HG03342 (cell line): ENCODE data around the gene ENC1.
A peak's percentile ranks its signal among the peaks of the same experiment; 100 is the strongest.

Experiments used
- ATAC-seq: cut with Tn5 transposase; IDR thresholded peaks from one replicate; pipeline ENCODE4 v1.9.1; 2021; ENCODE audit warnings: mild to moderate bottlenecking, moderate library complexity; ENCODE audit not compliant: unreplicated experiment

The ENC1 gene

DNA sequence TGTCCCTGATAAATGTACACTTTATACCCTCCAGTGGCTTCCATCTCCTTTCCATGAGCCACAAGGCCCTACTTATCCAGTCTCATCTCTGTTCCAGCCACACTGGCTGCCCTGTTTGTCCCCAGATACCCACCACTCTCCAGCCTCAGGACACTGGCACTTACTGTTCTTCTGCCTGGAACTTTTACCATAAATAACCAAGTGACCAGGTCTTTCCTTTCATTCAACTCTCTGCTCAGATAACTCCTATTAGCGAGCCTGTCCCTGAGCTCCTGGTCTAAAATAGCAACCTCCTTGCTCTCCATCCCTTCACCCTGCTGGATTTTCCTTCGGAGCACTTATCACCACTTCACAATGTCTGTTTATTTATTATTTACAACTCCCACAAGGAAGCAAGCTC, 16.6 kb upstream of the ENC1 start:
- ATAC-seq = no peak

DNA sequence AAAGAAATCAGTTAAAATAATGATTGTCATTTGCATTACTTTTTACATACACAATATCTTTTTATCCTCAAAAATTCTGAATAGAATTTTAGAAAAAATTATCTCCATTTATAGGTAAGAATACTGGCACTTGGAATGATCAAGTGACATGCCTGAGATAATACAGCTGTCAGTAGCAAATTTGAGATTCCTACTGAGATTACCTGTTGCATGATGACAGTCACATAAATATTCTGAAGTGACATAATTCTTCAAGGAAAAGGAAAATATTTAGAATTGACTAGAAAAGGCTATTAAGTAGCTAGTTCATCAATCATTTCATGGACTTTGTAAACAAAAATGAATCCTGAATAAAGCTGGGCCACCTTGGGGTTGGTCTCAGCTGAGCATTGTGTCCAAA, 15.2 kb upstream of the ENC1 start:
- ATAC-seq = no peak

GRCh38 chr5:74655206-74655605, 14.7 kb upstream of the ENC1 start:
- ATAC-seq = no peak

DNA sequence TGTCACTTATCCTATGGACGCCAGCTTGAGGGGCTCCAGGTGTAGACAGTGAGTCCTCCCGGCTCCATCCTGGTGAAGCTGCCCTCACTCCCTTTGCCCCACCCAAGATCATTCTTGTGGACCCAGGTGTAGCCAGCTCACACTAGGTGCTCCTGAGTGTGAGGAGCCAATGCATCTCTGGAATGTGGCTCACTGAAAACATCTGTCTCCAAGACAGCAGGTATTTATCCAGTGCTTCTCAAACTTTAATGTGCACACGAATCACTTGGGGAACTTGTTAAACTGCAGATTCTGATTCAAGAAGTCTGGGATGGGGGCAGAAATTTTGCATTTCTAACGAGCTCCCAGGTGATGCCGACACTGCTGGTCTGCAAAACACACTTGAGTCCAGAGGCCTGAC, 13.5 kb upstream of the ENC1 start:
- no peak for ATAC-seq

DNA sequence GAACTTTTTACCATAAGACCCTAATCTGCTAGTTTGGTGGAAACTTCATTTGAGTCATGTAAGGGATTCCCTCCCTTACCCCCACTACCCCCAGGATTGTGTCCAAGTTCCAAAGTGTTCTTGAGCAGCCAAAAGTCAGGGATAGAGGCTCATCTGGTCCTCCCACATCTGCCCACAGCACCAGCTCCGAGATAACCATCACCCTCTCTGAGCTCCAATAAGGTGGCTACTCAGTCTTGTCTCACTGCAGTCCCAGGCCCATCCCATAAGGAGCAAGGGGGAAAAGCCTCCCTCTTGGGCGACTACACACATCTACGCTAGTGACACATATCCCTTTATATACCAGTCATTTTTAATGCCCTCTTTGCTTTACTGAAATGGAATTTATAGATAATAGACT, 12.0 kb upstream of the ENC1 start:
- ATAC-seq = no peak

DNA sequence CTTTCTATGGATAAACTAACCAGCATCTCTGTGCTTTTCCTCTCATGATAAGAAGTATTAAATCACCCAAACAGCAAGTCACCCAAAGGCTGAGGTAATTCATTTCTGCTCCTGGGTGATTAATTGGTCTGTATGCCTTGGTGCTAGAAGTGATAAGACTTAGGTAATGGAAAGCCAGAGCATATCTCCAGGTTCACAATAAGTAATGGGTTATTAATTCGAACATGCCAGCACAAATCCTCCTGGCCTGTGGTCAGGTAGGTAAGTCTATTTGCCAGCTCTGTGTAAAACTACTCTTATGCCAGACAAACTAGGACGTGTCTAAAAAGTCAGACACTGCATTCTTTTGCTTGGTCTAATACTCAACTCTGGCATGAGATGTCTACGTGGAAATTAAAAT, 11.2 kb upstream of the ENC1 start:
- no peak for ATAC-seq

DNA sequence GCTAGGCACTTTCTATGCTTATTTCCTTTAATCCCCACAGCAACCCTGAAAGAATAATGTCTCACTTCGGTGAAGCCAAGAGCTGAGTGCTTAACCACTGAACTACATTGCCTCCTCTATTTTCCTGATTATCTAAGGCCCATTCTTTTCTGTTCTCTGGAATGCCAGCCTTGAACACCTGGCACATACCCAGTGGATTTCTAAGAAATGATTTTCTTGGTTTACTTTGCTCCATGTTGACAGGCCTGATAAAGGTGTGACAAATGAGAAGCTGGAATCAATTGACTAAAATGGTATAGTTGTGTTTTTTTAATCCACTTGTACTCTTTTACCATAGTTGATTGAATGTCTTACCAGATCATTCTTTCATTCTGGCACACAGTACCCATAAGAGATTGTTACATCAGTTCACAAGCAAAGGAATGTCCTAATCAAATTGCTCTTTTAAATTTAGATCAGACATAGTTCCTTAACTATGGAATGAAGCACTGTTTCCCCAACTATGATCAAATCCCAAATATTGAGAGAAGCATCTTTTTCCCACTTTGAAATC, 9.0 kb upstream of the ENC1 start:
- ATAC-seq = no peak

GRCh38 chr5:74648835-74649293, 8.3 kb upstream of the ENC1 start:
- ATAC-seq = peak; percentile 82

DNA sequence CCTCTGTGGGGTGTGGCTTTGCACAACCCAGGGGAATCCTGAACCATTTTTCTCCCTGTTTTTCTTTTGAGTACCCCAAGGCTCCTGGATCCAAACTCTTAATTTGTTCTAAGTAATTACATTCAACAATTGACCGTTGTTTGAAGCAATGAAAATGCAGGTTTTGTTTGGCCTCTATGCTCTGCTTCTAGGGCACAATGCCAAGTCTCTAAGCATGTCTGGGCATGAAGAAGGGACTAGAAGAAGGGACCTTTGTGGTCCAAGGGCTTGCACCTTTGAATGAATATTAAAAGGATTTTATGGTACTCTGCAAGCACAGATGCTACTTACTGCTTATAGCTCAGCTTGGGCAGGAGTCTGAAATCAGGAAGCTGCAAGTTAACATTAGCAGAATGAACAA, 6.6 kb upstream of the ENC1 start:
- no peak for ATAC-seq

GRCh38 chr5:74643111-74643562, 2.6 kb upstream of the ENC1 start:
- ATAC-seq = no peak

DNA sequence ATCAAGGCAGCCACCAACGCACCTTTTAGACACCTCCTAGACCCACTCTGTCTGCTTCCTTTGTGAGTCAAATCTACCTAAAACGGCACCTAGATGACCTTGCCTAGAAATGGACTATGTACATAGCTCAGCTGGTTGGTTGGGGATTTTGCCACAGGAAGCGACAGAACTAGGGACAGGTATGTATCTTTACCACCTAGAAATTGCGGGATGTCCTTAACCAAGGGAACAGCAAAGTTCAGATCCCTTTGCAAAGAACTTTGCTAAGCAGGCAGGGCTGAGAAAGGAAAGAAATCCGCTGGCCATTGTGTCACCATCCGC, 2.0 kb upstream of the ENC1 start:
- ATAC-seq = no peak

DNA sequence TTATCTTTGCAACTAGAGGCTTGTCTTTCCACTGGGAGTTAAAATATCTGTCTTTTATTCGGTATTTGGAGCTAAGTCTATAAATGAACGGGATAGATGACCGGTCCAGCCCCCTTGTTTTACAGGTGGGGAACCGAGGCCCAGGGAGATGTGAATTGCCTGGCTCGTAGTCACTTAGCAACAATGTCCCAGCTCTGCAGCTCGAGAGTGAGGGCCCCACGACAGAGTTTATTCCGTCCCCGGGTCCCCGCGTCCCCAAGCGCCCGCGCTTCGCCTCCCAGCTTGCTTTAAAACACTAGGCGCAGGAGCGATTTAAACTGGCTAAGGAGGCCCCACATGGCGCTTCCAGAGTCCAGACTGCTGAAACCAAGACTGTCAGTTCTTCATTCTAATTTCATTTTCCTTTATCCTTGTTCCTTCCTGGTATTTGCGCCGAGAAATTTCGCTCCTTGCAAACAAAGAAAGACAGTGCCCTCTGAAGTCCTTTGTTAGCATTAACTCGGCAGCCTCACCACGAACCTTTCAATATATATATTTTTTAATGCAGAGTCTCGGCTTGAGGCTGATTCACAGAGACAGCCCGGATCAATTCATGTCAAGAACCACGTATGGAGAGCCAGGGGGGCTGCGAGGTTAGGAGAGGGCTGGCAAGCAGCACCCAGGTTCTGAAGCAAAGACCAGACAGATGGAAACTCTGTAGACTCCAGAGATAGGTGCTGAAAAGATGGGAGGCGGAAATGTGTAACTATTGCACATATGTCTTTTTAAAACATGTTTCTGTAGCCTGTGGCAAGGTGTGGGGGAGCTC, 1.4 kb upstream of the ENC1 start:
- no peak for ATAC-seq

DNA sequence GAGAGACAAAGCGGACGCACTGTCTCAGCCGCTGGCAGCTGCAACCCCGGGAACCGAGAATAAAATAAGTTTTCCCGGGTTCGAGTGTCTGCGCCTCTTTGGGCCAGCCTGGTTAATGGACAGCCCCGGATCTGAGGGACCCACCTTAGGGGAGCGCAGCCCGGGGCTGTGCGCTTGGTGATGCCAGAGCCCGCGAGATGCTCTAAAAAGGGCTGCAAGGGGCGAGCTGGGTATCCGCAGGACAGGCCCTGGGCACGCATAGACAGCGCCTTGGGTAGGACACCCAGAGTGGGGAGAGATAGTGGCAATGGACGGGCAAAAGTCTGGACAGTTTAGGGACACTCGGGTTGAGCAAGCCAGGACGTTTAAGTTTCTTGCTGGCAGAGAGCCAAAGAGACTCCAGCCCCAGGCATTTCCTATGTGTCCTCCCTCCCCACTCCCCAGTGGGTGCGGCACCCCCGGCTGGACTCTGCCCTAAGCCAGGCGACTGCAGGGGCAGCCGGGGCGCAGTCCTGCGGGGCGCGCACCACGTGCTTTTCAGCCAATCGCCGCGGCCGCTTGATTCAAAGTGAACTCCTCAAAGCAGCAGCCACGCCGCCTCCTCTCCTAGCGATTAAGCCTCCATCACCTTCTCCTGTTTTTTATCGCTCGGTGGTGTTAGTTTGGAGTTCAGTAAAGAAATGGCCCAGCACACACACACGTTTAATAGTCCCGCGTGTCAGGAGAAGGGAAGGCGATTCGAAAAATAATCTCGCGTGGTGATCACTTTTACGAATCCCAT, 616 bp upstream of the ENC1 start:
- peak; percentile 22 for ATAC-seq

- peak; percentile 28 for ATAC-seq
Observed at GRCh38 chr5:74639807-74640449, 600 bp downstream of the ENC1 start.

GRCh38 chr5:74638970-74639806, 1.3 kb downstream of the ENC1 start:
- ATAC-seq = peak; percentile 32

GRCh38 chr5:74638544-74638969, 2.0 kb downstream of the ENC1 start:
- ATAC-seq = no peak

- no peak for ATAC-seq
Observed at GRCh38 chr5:74636552-74636951, 4.0 kb downstream of the ENC1 start.

- no peak for ATAC-seq
Observed at GRCh38 chr5:74636149-74636548, 4.4 kb downstream of the ENC1 start.

DNA sequence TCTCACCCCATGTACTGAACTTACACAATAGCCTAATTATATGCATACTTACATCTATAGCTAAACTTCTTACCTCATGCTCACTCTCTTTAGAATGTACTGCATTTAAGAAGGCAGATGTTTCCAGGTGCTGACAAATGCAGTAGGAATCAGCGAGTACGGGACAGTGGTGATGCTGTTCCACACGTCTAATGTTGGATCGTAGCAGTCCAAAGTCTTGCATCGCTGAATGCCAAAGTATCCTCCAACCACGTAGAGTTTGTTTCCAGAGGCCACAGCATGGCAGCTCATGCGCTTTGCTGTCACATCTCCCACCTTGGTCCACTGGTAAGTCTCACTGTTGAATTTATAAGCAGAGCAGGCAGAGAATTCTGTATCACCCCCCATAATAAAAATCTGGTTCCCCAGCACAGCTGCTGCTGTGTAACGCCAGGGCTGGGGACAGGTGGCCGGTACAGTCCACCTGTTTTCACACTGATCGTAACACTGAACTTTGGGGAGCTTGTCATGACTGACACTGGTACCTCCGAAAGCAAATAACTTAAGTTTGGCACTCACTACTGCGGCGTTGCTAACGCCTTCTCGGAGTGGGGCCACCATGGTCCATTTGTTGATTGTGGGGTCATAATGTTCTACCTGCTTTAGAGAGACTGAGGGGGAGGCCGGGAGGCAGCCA, 5.8 kb downstream of the ENC1 start:
- no peak for ATAC-seq

GRCh38 chr5:74633695-74634094, 6.8 kb downstream of the ENC1 start:
- ATAC-seq = no peak
